GM12873 (cell line): Measurements from ENCODE around the gene SFTPD.

Experiments
- TF ChIP-seq, protein P1 (sequence below): IDR thresholded peaks from 2 replicates; pipeline ENCODE4 v1.5.1; 2012; ENCODE audit warnings: low read depth, mild to moderate bottlenecking, moderate library complexity, low read length, control low read depth; ENCODE audit not compliant: insufficient read depth; ENCODE audit errors: missing control alignments

The SFTPD gene

DNA sequence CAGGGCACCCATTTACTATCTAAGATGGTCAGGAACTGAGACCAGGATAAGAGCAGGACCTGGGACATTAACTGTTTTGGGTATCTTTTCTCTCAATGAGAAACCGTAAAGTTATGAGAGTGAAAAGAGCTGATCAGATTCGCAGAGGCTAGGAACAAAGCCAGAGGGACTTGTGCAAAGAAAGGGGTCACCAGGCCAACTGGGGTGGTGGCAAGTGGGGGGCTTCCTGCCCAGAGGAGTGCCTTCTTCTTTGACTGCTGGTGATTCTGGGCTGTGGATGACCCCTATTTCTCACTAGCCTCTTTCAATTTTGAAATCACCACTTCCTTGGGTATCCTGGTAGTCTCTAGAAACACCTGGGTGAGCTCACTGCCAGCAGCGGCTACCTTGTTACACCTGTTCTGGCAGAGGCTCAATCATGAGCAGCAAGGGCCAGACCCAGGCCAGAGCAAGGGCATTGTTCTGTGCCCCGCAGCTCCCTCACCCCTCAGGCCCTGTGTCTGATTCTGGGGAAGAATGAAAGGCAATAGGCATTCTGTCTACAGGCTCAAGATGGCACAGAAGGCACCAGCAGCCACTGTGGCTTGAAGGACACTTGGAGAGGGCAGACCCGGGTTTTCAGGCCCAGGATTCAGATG, 999 bp downstream of the SFTPD start:
- TF ChIP-seq, protein P1, sequence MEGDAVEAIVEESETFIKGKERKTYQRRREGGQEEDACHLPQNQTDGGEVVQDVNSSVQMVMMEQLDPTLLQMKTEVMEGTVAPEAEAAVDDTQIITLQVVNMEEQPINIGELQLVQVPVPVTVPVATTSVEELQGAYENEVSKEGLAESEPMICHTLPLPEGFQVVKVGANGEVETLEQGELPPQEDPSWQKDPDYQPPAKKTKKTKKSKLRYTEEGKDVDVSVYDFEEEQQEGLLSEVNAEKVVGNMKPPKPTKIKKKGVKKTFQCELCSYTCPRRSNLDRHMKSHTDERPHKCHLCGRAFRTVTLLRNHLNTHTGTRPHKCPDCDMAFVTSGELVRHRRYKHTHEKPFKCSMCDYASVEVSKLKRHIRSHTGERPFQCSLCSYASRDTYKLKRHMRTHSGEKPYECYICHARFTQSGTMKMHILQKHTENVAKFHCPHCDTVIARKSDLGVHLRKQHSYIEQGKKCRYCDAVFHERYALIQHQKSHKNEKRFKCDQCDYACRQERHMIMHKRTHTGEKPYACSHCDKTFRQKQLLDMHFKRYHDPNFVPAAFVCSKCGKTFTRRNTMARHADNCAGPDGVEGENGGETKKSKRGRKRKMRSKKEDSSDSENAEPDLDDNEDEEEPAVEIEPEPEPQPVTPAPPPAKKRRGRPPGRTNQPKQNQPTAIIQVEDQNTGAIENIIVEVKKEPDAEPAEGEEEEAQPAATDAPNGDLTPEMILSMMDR = no peak

DNA sequence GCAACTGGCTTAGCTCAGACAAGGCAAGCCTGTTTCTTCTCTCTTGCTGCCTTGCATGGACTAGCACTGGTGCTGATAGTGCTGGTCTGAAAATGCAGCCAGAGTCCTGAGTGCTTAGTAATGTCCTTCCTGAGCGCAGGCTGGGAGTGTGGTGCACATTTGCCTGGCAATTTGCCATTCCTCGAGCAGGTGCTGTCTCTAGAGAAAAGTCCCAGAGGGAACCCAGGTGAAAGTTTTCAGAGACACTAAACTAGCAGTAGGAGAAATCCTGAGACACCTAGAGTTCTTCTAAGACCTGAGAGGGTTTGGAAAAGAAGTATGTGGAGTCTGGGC, 1.9 kb downstream of the SFTPD start:
- TF ChIP-seq, protein P1 = no peak

DNA sequence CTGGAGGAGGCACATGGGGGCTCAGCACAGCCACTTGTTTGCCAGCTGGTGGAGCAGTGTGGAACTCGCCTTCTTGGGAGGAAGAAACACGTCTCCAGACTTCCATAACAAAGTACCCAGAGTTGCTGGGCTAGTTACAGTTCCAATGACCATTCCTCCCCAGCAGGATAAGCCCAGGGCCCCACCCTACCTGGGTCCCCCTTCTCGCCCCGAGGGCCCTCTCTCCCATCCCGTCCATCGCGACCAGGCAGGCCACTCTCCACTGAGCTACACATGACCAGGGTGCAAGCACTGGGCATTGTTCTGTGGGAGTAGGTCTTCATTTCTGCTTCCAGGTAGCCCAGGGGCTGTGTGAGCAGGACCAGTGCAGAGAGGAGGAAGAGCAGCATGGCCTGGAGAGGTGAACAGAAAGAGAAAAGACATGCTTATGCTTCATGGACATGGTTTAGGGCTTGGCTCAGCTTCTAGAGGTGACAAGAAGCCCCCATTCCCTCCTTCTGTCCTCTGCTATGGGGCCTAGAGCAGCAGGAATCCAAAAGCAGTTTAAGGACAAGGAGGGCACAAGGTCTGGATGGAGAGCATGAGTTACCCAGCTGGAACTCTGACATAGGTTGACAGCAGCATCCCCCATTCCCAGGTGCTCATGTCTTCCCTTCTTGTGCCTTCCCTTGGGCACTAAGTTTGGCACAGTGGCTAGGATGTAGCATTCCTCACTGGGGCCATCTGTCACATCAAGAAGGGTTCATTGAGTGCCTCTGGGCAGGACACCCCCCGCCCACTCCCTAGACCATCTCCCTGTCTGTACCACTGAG, 2.4 kb downstream of the SFTPD start:
- TF ChIP-seq, protein P1 = no peak

DNA sequence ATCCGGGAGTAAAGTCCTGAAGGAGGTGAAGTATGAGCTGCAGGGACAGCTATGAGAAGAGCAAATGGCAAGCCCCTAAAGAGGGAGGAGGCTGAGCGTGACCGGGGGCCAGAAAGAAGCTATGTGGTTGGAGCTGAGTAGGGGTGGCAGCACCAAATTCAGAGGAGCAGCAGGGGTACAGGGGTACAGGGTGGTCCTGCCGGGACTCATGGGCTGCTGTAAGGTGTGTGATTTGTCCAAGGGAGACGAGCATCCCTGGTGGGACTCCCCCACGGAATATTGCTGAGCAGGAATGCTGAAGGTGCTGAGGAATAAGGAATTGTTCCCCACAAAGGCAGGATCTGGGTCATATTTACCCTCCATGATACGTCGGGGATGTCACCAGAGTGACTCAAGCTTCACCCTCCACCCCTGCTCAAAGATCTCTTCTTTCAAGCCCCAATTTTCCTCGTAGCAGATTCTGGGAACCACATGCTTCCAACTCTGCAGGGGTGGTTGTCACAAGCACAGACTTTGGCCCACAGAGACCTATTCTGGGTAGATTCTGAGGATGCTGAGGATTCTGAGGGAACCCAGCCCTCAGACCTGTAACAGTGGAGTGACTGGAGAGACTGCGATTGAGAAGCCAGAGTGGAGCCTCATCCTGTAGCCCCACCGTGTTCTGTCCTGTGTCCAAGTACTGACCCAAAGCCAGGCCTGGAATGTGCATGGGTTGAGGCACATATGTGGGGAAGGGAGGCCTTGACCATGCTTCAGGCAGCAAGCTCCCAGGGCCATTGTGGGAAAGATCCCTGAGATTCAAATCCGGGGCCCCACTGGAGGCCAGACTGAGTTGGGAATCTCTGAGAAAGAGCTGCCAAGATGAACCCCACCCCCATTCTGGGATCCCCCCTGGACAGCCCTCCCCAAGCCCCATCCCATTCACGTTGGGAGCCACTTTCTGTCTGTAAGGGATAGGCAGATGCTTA, 4.2 kb downstream of the SFTPD start:
- TF ChIP-seq, protein P1 = no peak

DNA sequence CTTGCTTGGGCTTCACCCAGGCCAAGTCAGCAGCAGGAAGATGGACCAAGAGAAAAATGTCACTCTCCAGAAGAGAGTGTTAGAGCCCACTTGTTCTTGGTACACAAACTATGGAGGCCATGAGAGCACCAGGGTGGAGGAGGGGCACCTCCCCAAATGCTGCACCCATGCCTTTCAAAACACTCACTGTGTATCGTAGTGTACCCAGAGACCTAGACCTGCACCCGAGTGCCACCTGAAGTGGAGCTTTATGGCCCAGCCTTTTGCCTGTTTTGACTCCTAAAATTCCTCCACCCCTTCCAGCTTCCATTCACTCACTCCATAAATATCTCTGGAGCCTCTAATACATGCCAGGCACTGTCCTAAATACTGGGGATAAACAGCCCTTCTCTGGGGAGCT, 5.0 kb downstream of the SFTPD start:
- TF ChIP-seq, protein P1 = no peak

DNA sequence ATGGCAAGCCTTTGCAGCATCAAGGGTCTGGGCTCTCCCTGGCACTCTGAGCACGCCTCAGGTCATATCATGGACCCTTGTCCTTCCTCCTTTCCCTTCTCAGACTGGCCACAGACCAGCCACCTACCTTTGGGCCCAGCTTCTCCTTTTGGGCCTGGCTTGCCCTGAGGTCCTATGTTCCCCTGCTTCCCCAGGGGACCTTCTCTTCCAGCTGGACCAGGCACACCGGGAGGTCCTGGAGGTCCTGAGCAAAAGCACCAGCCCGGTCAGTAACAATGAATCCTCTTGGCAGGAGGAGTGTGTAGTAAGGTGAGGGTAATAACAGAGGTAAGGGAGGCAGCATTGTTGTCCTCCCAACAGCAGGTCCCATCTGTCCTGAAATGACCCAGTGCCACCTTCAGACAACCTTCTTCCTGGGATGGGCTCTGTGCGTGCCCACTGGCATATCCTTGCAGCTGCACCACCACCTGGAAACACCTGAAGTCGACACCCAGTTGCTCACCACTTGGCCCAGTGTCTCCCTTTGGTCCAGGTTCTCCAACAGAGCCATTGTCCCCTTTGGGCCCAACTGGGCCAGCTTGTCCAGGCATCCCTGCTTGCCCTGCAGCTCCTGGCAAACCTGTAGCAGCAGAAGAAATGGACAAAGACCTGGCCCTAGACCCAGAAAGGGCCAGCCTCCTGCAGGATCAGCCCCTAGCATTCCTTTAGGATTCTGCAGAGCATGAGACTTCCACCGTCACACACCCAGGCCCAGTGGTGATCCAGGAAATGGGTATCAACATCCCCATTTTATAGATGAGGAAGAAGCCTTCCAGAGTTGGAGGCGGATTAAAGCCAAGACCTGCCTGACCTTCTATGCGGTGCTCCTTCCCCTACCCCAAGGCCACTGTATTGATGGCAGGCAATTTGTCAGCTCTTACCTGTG, 6.4 kb downstream of the SFTPD start:
- TF ChIP-seq, protein P1 = no peak
